BE2C (cell line): Measurements from ENCODE around the gene CACNA1G.

Experiments used
- DNase-seq: peaks from one replicate; pipeline ENCODE4 v3.0.0-alpha.2; 2020
- H3K27me3 ChIP-seq: fragments of 250-450 bp; sonication (Bioruptor Pico); 2 replicates; pipeline ENCODE4 v1.5.1; 2020; ENCODE audit warnings: mild to moderate bottlenecking
- H3K36me3 ChIP-seq: fragments of 250-450 bp; sonication (Bioruptor Pico); 2 replicates; pipeline ENCODE4 v1.5.1; 2020; ENCODE audit warnings: mild to moderate bottlenecking
- H3K4me1 ChIP-seq: fragments of 250-450 bp; sonication (Bioruptor Pico); 2 replicates; pipeline ENCODE4 v1.5.1; 2020
- H3K4me3 ChIP-seq: 2 replicates; pipeline ENCODE4 v1.5.1; 2011; ENCODE audit warnings: low read depth, low read length
- H3K9me3 ChIP-seq: fragments of 250-450 bp; sonication (Bioruptor Pico); 2 replicates; pipeline ENCODE4 v1.5.1; 2020
- TF ChIP-seq, protein P1 (sequence below): IDR thresholded peaks from 2 replicates; pipeline ENCODE4 v1.5.1; 2012; ENCODE audit warnings: mild to moderate bottlenecking, low read depth, low read length

Gene CACNA1G

DNA sequence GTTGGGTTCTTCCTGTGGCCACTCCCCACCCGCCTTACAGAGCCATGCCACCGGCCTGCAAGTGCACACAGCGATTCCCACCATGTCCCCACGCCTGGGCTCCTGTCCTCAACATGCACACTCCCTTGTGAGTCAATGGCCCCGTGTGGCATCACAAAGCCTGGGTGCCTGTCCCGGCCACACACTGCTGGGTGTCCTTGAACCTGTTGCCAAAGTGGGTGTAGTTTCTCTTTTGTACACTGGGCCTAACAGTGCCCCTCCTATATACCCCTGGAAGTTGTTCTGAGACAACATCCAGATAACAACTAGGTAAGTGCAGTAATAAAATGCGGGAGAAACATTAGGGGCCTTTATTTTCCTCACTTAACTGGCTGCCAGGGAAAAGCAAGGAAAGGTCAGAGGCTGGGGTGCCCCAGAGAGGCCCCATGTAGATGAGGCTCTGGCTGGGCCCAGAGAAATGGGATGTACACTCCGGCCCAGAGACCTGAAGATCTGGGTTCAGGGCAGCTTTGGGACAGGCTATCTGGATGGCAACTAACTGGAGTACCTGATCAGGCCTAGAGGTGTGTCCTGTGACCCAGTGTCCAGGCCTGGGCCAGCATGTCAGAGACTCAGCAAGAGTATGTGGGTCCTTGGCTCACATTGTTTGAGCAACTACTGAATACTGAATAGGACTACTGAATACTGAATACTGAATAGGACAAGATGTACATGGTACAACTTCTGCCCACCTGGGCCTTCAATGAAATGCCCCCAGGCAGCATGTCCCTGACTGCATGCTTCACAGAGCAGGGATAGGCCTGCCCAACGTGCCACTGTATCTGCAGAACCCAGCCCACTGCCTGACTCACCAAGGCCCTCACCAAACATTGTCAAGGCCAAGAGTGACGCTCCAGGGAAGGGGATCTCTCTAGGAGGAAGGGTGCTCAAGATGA is 82.5 kb downstream of the CACNA1G start:
- Histone ChIP-seq H3K9me3 (no peaks in the 10 kb centered on the region), H3K36me3 (no peaks in the 10 kb centered on the region), H3K27me3 (no peaks in the 10 kb centered on the region), H3K4me1 (peaks cover 33% of the 10 kb centered on the region), H3K4me3 (no peak overlapping the region)
- peak; percentile 50 for DNase-seq
- TF ChIP-seq, protein P1, sequence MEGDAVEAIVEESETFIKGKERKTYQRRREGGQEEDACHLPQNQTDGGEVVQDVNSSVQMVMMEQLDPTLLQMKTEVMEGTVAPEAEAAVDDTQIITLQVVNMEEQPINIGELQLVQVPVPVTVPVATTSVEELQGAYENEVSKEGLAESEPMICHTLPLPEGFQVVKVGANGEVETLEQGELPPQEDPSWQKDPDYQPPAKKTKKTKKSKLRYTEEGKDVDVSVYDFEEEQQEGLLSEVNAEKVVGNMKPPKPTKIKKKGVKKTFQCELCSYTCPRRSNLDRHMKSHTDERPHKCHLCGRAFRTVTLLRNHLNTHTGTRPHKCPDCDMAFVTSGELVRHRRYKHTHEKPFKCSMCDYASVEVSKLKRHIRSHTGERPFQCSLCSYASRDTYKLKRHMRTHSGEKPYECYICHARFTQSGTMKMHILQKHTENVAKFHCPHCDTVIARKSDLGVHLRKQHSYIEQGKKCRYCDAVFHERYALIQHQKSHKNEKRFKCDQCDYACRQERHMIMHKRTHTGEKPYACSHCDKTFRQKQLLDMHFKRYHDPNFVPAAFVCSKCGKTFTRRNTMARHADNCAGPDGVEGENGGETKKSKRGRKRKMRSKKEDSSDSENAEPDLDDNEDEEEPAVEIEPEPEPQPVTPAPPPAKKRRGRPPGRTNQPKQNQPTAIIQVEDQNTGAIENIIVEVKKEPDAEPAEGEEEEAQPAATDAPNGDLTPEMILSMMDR, result no peak

DNA sequence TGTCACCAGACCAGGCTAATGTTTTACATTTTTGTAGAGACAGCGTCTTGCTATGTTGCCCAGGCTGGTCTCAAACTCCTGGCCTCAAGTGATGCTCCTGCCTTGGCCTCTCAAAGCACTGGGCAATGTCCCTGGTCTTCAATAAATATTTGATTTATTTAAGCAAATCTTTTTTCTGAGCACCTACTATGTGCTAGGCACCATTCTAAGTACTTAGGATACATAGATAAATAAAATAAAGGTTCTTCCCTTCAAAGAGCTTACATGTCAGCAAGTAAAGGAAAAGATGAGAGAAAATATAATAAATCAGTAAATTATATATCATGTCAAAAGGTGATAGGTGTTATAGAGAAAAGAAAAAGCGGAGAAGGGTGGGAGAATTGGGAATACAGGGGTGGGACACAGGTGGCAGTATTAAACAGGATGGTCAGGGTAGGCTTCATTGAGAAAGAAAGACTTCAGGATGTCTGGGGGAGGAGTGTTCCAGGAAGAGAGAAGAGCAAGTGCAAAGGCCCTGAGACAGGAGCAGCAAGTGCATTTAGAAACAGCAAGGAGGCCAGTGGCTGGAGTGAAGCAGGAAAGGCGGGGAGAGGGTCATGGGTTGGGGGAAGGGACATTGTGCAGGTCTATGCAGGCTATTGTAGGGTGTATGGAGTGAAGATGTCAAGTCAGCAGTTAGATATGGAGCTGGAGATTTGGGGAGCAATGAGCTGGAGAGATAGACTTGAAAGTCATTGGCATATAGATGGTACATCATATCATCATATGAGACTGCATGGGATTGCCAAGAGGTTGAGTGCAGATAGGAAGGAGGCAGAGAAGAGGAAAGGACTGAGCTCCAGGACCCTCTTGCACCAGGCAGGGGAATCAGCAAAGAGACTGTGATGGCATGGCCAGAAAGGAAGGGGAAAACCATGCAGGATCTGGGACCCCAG is 85.5 kb downstream of the CACNA1G start:
- no peak for DNase-seq
- H3K4me3 ChIP-seq, result no peak overlapping the region
- no peaks in the 10 kb centered on the region for H3K9me3 ChIP-seq
- H3K27me3 ChIP-seq, result no peaks in the 10 kb centered on the region
- peaks cover 8% of the 10 kb centered on the region for H3K4me1 ChIP-seq
- no peaks in the 10 kb centered on the region for H3K36me3 ChIP-seq
- TF ChIP-seq, protein P1, result no peak

DNA sequence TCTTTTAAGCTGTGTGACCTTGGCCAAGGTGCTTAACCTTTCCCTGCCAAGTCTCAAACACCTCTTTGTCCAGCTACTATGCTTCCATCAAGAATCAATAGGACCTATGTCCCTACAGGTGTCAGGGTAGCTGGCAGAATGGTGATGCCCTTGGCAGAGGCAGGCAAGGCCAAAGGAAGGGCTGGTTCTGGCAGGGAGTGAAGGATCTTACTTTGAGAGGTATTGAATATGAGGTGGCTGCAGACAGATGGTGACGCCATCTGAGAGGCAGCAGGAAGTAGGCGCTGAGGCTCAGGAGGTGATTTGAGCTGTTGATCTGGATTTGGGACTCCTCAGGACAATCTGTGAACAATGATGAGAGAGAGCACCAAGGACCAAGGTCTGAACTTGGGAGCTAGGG is 86.7 kb downstream of the CACNA1G start:
- no peaks in the 10 kb centered on the region for H3K27me3 ChIP-seq
- H3K4me1 ChIP-seq, result peaks cover 3% of the 10 kb centered on the region; the same call in 1 of the 2 replicates
- H3K36me3 ChIP-seq, result no peaks in the 10 kb centered on the region
- H3K4me3 ChIP-seq, result no peak overlapping the region
- TF ChIP-seq, protein P1, result no peak
- DNase-seq, result no peak
- H3K9me3 ChIP-seq, result no peaks in the 10 kb centered on the region

DNA sequence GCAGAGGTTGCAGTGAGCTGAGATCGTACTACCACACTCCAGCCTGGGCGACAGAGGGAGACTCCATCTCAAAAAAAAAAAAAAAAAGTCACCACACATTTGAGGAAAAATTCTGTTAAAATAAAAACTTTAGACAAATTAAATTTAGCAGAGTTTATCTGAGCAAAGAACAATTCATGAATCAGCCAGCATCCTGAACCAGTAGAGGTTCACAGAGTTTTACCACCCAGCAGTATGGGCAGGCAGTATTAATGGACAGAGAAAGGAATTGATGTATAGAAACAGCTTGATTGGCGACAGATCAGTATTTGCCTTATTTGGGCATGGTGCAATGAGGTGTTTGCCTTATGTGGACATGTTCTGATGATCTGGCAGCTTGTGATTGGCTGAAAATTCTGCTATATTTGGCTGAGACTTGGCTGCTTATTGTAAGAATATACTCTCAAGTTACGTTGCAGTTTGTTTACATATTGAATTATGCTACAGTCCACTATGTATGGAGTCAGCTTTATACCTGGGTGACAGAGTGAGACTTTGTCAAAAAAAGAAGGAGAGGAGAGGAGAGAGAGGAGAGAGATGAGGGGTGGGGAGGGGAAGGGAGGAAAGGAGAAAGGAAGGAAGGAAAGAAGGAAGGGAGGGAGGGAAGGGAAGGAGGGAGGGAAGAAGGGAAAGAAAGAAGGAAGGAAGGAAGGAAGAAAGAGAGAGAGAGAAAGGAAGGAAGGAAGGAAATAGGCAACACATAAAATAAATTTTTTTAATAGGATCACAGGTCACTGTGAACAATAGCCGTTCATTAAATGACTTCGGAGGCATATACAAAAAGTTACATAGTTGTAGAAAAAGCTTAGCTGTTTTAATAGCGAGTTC is 88.8 kb downstream of the CACNA1G start:
- TF ChIP-seq, protein P1, result no peak
- DNase-seq, result no peak
- Histone ChIP-seq H3K4me3 (no peak overlapping the region), H3K4me1 (no peaks in the 10 kb centered on the region), H3K27me3 (no peaks in the 10 kb centered on the region), H3K9me3 (no peaks in the 10 kb centered on the region), H3K36me3 (no peaks in the 10 kb centered on the region)

DNA sequence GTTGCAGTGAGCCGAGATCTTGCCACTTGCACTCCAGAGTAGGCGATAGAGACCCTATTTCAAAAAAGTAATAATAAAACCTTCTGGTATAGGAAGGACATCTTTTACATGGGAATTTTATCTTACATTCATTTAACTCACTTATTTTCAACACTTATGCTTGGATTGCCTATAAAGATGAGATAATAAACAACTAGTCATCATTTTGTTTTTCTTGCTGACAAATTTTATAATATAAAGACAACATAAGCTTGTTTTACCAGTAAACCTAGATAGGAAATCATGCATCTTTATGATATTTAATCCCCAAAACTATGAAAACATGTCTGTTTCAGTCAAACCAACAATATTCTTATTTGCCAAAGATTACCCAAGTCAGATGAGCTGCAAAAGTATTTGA is 91.1 kb downstream of the CACNA1G start:
- no peak for DNase-seq
- TF ChIP-seq, protein P1, result no peak

More for the DNA sequence above, 91.1 kb downstream of the CACNA1G start:
- no peaks in the 10 kb centered on the region for H3K4me1 ChIP-seq
- H3K4me3 ChIP-seq, result no peak overlapping the region
- no peaks in the 10 kb centered on the region for H3K9me3 ChIP-seq
- H3K36me3 ChIP-seq, result no peaks in the 10 kb centered on the region
- H3K27me3 ChIP-seq, result no peaks in the 10 kb centered on the region
